ENCODE results near the gene HTRA1.
A peak's percentile ranks its signal among the peaks of the same experiment; 100 is the strongest.

Gene HTRA1

GRCh38 chr10:122495406-122496340 lies 34.3 kb downstream of the HTRA1 start:
- peak; percentile 33; the same call in 1 of the 2 replicates for TF ChIP-seq CTCF (IDR thresholded peaks at IDR 0.05; ENCODE audit: control insufficient read depth, extremely low read depth, insufficient read depth)
- no peak overlapping the region for H3K4me3 ChIP-seq (ENCODE audit: low read depth, low read length)
- no peak for DNase-seq (ENCODE audit: low read depth)

GRCh38 chr10:122497241-122497640 lies 35.9 kb downstream of the HTRA1 start:
- no peak for DNase-seq (ENCODE audit: low read depth)
- H3K4me3 ChIP-seq (ENCODE audit: low read depth, low read length) = no peak overlapping the region
- no peak for TF ChIP-seq CTCF (IDR thresholded peaks at IDR 0.05; ENCODE audit: control insufficient read depth, extremely low read depth, insufficient read depth)

GRCh38 chr10:122498521-122498920 lies 37.2 kb downstream of the HTRA1 start:
- DNase-seq (ENCODE audit: low read depth) = no peak
- H3K4me3 ChIP-seq (ENCODE audit: low read depth, low read length) = no peak overlapping the region
- TF ChIP-seq CTCF (IDR thresholded peaks at IDR 0.05; ENCODE audit: control insufficient read depth, extremely low read depth, insufficient read depth) = no peak

GRCh38 chr10:122499012-122499411 lies 37.7 kb downstream of the HTRA1 start:
- no peak for TF ChIP-seq CTCF (IDR thresholded peaks at IDR 0.05; ENCODE audit: control insufficient read depth, extremely low read depth, insufficient read depth)
- no peak overlapping the region for H3K4me3 ChIP-seq (ENCODE audit: low read depth, low read length)
- DNase-seq (ENCODE audit: low read depth) = no peak

GRCh38 chr10:122499491-122499941 lies 38.2 kb downstream of the HTRA1 start:
- no peak overlapping the region for H3K4me3 ChIP-seq (ENCODE audit: low read depth, low read length)

GRCh38 chr10:122500194-122500593 lies 38.8 kb downstream of the HTRA1 start:
- DNase-seq (ENCODE audit: low read depth) = no peak
- no peak overlapping the region for H3K4me3 ChIP-seq (ENCODE audit: low read depth, low read length)
- TF ChIP-seq CTCF (IDR thresholded peaks at IDR 0.05; ENCODE audit: control insufficient read depth, extremely low read depth, insufficient read depth) = no peak

More at GRCh38 chr10:122499491-122499941, 38.2 kb downstream of the HTRA1 start:
- no peak for TF ChIP-seq CTCF (IDR thresholded peaks at IDR 0.05; ENCODE audit: control insufficient read depth, extremely low read depth, insufficient read depth)
- DNase-seq (ENCODE audit: low read depth) = no peak
